Suppressor macrophage treated with lipopolysaccharide for 4 hours (primary cell): ENCODE measurements around the gene P2RX5.
"Not testable (repeated sequence)": the region's sequence is repeated elsewhere in the genome, so short reads cannot be mapped to it uniquely, and the experiment has no call there.

ENCODE experiments used
- DNase-seq: peaks from one replicate; pipeline ENCODE4 v3.0.0-alpha.2; 2020

Gene P2RX5

GRCh38 chr17:3710951-3711383, 15.0 kb upstream of the P2RX5 start:
- DNase-seq: peak; percentile 92

GRCh38 chr17:3708366-3708765, 12.4 kb upstream of the P2RX5 start:
- peak; percentile 34 for DNase-seq

GRCh38 chr17:3705718-3705984, 9.7 kb upstream of the P2RX5 start:
- not testable (repeated sequence) for DNase-seq

DNA sequence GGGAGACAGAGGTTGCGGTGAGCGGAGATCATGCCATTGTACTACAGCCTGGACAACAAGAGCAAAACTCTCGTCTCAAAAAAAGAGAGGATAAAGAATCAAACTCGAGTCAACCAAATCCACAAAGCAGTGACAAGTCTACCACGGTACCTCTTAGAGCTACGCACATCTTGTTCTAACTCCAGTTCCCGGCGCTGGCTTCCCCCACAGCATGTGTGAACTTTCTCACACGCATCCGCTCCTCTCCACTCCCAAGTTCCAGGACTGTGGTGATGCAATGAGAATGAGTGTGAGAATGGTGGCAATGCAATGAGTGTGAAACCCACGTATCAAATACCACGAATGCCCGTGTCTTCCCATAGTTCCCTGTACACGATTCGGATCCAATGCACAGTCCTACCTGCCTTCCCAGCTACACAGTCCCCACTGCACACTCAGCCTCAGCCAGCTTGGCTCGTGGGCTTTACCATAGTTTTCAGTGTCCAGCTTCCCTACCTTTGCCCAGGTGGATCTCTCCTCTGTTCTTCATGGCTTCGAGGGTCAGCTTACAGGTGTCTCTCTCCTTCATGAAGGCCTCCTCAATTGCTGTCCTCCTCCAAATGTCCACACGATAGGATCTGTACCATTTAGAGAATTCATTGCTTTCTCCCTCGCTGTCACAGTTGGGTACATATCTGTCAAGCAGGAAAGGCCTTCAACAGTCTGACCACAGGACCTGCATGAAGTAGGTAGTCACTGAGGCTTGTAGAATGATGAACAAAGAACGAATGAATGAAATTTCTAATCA, 9.2 kb upstream of the P2RX5 start:
- DNase-seq: no peak

GRCh38 chr17:3702041-3702539, 6.1 kb upstream of the P2RX5 start:
- not testable (repeated sequence) for DNase-seq

GRCh38 chr17:3699951-3700350, 4.0 kb upstream of the P2RX5 start:
- no peak for DNase-seq

GRCh38 chr17:3698139-3698538, 2.2 kb upstream of the P2RX5 start:
- no peak for DNase-seq

DNA sequence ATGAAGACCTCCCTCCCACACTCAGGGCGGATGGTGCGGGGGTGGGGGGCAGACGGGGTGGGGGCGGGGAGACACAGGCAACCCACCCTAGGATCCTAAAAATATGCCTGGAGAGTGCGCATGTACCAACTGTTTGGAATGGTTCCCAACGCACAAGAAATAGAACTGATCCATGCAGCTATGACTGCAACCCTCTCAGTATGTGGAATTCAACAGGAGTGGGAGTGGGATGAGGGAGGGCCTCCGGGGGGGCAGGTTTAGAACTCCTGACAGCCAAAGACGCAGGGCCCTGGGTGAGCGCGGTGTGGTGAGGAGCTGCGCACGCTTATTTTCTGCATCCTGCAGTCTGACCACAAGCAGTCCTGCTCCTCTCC, 1.1 kb upstream of the P2RX5 start:
- DNase-seq: no peak

- DNase-seq: no peak
These were observed 729 bp downstream of the P2RX5 start for GRCh38 chr17:3695129-3695722.

GRCh38 chr17:3693829-3694231, 2.1 kb downstream of the P2RX5 start:
- DNase-seq: no peak

- DNase-seq: no peak
These were observed 2.8 kb downstream of the P2RX5 start for GRCh38 chr17:3693141-3693540.

DNA sequence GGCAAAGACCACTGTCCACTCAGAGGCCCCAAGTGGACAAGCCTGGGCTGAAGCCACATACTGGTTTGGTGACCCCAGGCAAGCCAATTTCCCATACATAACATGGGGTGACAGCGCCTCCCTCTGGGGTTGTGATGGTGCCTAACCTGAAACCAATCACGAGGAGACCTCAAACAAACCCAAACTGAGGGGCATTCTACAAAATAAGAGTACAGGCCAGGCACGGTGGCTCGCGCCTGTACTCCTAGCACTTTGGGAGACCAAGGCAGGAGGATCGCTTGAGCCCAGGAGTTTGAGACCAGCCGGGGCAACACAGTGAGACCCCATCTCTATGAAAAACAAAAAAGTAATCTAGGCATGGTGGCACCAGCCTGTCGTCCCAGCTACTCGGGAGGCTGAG, 3.6 kb downstream of the P2RX5 start:
- no peak for DNase-seq

- DNase-seq: no peak
These were observed 4.3 kb downstream of the P2RX5 start for GRCh38 chr17:3691617-3692067.

- DNase-seq: no peak
These were observed 5.8 kb downstream of the P2RX5 start for GRCh38 chr17:3690094-3690715.

DNA sequence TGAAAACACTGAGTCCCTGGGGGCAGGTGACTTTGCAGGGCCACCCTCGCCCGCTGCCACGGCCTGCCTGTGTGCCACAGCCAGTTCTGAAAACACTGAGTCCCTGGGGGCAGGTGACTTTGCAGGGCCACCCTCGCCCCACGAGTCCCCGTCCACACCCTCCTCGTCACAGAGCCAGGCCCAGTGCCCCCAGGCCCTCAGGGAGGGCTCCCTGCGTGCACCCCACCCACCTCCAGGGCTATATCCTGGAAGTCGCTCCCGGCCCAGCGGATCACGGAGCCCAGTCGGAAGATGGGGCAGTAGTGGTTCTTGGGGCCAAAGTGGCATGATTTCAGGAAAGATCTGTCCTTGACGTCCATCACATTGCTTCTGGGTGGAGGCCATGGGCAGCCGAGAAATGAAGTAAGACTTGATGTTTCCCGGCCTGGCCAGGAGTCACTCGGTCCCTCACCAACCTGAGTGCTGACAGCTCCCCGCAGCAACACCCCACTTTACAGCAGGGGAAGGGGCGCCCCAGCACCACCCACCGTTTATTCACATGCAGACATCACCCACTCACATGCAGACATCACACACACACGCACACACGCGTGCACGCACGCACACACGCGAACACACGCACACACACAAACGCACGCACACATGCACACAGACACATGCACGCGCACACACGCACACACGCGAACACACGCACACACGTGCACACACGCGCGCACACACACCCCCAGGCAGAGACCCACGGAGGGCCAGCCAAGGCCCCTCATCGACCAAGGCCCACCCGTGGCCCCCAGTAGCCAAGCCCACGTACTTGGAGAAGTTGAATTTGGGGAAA, 6.5 kb downstream of the P2RX5 start:
- no peak for DNase-seq

DNA sequence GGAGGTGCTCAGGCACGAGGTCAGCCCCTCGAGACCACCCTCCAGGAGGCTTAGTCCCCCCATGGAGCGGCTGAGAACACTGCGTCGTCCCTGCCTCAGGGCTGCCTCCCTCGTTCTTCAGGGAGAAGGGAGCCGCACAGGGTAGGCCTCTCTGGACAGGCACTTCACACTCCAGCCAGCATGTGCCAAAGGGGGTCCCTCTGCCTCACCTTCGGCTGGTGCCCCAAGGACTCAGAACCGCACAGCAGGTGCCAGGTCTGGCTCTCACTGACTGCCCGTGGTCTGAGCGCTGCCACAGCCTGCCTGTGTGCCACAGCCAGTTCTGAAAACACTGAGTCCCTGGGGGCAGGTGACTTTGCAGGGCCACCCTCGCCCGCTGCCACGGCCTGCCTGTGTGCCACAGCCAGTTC, 7.1 kb downstream of the P2RX5 start:
- DNase-seq: no peak

DNA sequence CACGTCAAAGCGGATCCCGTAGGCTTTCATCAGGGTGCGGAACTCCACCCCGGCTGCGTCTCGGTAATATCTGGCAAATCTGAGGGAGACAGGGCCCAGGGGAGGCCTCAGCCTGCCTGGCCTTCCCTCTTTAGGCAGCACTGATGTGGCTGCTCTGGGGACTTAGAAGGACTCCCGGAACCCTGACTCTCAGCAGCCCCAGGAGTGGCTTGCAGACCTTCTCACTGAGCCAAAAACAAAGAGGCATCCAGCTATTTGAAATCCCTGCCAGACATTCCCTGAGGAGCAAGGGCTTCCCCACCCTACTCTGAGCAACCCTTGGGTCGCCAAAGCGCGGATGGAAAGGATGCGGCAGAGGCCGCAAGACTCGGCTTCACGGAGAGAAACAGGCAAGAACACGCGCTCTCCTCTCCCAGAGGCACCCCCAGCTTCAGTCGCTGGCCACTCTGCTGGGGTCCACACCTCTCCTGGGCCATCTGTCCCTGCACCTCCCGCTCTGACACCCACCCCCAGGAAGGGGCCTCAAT, 7.9 kb downstream of the P2RX5 start:
- DNase-seq: no peak

GRCh38 chr17:3685174-3685573, 10.8 kb downstream of the P2RX5 start:
- DNase-seq: no peak

DNA sequence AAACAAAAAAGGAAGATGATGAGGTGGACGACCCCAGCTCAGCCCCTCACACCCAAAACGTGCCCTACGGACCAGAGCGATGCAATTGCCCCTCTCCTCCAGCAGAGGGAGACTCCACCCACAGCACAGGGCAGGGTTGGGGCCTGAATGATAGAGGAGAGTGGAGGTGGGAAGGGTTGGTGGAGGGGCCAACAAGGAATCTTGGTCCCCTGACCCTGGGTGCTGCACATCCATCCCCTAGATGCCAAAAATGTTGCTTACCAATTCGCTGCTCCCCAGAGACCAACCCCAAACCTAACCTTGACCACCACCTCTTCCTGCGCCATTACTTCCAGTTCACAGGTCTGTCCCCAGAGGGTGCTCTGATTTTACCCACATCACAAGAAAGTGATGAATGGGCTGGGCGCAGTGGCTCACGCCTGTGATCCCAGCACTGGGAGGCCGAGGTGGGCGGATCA, 12.9 kb downstream of the P2RX5 start:
- peak; percentile 60 for DNase-seq

GRCh38 chr17:3682033-3682432, 13.9 kb downstream of the P2RX5 start:
- no peak for DNase-seq

DNA sequence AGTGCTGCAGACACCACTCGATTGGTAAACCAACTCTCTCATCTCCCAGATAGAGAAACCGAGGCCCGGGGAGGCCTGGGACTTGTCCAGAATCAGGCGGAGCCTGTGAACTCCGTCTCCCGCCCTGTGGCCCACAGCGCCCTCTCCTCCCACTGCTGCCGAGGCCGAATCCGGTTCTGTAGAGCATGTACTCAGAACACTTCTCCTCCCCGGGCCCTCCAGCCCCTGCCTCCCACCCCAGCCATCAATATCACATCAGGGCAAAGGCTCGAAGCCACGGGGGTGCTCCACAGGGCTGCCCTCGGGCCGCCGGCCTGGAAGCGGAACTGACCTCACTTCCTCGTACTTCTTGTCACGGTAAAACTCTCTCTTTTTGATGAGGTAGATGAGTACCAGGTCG, 14.4 kb downstream of the P2RX5 start:
- DNase-seq: no peak

DNA sequence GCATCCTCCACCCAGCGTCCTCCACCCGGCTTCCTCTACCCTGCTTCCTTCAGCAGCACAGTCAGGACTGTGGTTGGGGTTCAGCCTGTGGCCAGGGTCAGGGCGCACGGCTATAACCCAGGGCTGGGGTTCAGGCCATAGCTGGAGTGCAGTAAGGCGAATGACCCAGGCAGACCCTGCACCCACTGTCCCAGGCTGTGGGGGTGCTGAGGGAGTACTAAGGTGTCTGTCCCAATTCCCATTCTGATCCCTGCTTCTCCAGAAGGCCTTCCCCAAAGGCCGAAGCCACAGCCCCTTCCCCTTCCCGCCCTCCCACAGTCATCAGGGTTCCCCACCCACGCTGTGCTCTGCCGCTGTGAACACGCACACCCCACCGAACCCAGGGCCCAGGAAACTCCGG, 14.9 kb downstream of the P2RX5 start:
- DNase-seq: no peak

GRCh38 chr17:3679531-3680126, 16.3 kb downstream of the P2RX5 start:
- DNase-seq: no peak
